T-helper 17 cell (primary cell): ENCODE measurements around the gene SPINK6. TPM values are rescaled to one million over a fixed set of nuclear protein-coding genes. Genes with fewer than 3 reads are reported as not detected.

Source experiments
- ATAC-seq: fragments of 150-1000 bp; cut with Tn5 transposase; 2 replicates; pipeline ENCODE4 v1.10.0; 2021; ENCODE audit warnings: mild to moderate bottlenecking, moderate library complexity
- DNase-seq, 3 donors: peaks; one replicate each; pipeline versions ENCODE4 v3.0.0 to v3.0.0-alpha.2; 2020 to 2021
- H3K9me3 ChIP-seq: one replicate; pipeline ENCODE4 v1.7.0; 2013; ENCODE audit warnings: low read length, mild to moderate bottlenecking; ENCODE audit not compliant: control insufficient read depth, poor library complexity, severe bottlenecking
- H3K27ac Mint-ChIP-seq: one replicate; pipeline ENCODE4 v1.8.0; 2022; ENCODE audit warnings: mild to moderate bottlenecking, moderate library complexity, mixed read lengths
- H3K27me3 Mint-ChIP-seq: one replicate; pipeline ENCODE4 v1.8.0; 2022; ENCODE audit warnings: mixed read lengths
- H3K36me3 Mint-ChIP-seq: one replicate; pipeline ENCODE4 v1.8.0; 2022; ENCODE audit warnings: low read depth, mixed read lengths
- H3K4me1 Mint-ChIP-seq: one replicate; pipeline ENCODE4 v1.8.0; 2022; ENCODE audit warnings: mild to moderate bottlenecking, mixed read lengths
- H3K4me3 Mint-ChIP-seq: one replicate; pipeline ENCODE4 v1.8.0; 2022; ENCODE audit warnings: mild to moderate bottlenecking, moderate library complexity, mixed read lengths
- total RNA-seq, 4 donors: library from RNA in 2 of 4; stranded (reverse) in 2 of 4; gene quantifications; one replicate each; pipeline ENCODE4 v1.2.3 and lab custom pipeline; 2022 to 2026

The SPINK6 gene
- total RNA-seq = not detected
- total RNA-seq (lab: John Stamatoyannopoulos, UW) = 0 reads per million in 2 donors

GRCh38 chr5:148202531-148203203 is at the start of gene SPINK6:
TSS of gene SPINK6 (plus strand) at chr5:148203042. CDS start at chr5:148203097, 55 bp downstream.
- H3K9me3 ChIP-seq = no peaks in the 10 kb centered on the region
- Mint-ChIP-seq H3K27ac (no peak within 1 kb of the TSS), H3K4me1 (peaks cover 3% of the 10 kb centered on the region), H3K27me3 (peaks cover 29% of the 10 kb centered on the region), H3K4me3 (no peak within 1 kb of the TSS), H3K36me3 (no peaks in the 10 kb centered on the region)
- no peak for DNase-seq
- ATAC-seq = no peak

- H3K4me1 Mint-ChIP-seq = no peaks in the 10 kb centered on the region
- H3K27ac Mint-ChIP-seq = no peak overlapping the region
- no peak for ATAC-seq
- DNase-seq = no peak
- no peaks in the 10 kb centered on the region for H3K36me3 Mint-ChIP-seq
- H3K4me3 Mint-ChIP-seq = no peak overlapping the region
- H3K9me3 ChIP-seq = no peaks in the 10 kb centered on the region
- peaks cover 7% of the 10 kb centered on the region for H3K27me3 Mint-ChIP-seq
Observed at GRCh38 chr5:148156609-148157008, 46.2 kb upstream of the SPINK6 start.

GRCh38 chr5:148162038-148162437 is 40.8 kb upstream of the SPINK6 start:
- Mint-ChIP-seq H3K4me1 (peaks cover 4% of the 10 kb centered on the region), H3K4me3 (no peak overlapping the region), H3K27me3 (peaks cover 4% of the 10 kb centered on the region), H3K36me3 (no peaks in the 10 kb centered on the region), H3K27ac (no peak overlapping the region)
- H3K9me3 ChIP-seq = no peaks in the 10 kb centered on the region
- ATAC-seq (no peak), DNase-seq (no peak)

GRCh38 chr5:148163345-148163744 is 39.5 kb upstream of the SPINK6 start:
- Mint-ChIP-seq H3K4me1 (peaks cover 4% of the 10 kb centered on the region), H3K36me3 (no peaks in the 10 kb centered on the region), H3K4me3 (no peak overlapping the region), H3K27me3 (peaks cover 8% of the 10 kb centered on the region), H3K27ac (no peak overlapping the region)
- no peak for DNase-seq
- no peaks in the 10 kb centered on the region for H3K9me3 ChIP-seq
- no peak for ATAC-seq

GRCh38 chr5:148166550-148167283 is 36.1 kb upstream of the SPINK6 start:
- Mint-ChIP-seq H3K4me1 (peaks cover 4% of the 10 kb centered on the region), H3K36me3 (no peaks in the 10 kb centered on the region), H3K4me3 (no peak overlapping the region), H3K27me3 (peaks cover 16% of the 10 kb centered on the region), H3K27ac (no peak overlapping the region)
- ATAC-seq = no peak
- DNase-seq = no peak
- H3K9me3 ChIP-seq = no peaks in the 10 kb centered on the region

GRCh38 chr5:148168246-148168645 is 34.6 kb upstream of the SPINK6 start, which contains the start of gene SPINK14:
TSS of gene SPINK14 (plus strand) at chr5:148168546. CDS start at chr5:148169733, 1,187 bp downstream.
- no peaks in the 10 kb centered on the region for H3K9me3 ChIP-seq
- ATAC-seq (no peak), DNase-seq (no peak)
- Mint-ChIP-seq H3K36me3 (no peaks in the 10 kb centered on the region), H3K27ac (no peak within 1 kb of the TSS), H3K4me1 (peaks cover 2% of the 10 kb centered on the region), H3K27me3 (peaks cover 23% of the 10 kb centered on the region), H3K4me3 (no peak within 1 kb of the TSS)

- DNase-seq = no peak
- H3K36me3 Mint-ChIP-seq = no peaks in the 10 kb centered on the region
- no peak overlapping the region for H3K27ac Mint-ChIP-seq
- H3K27me3 Mint-ChIP-seq = peaks cover 36% of the 10 kb centered on the region
- H3K4me3 Mint-ChIP-seq = no peak overlapping the region
- no peak for ATAC-seq
- no peaks in the 10 kb centered on the region for H3K9me3 ChIP-seq
- peaks cover 1% of the 10 kb centered on the region for H3K4me1 Mint-ChIP-seq
Observed at GRCh38 chr5:148172377-148172776, 30.5 kb upstream of the SPINK6 start.

- H3K4me3 Mint-ChIP-seq = no peak overlapping the region
- ATAC-seq (no peak), DNase-seq (no peak)
- no peaks in the 10 kb centered on the region for H3K9me3 ChIP-seq
- H3K27me3 Mint-ChIP-seq = peaks cover 35% of the 10 kb centered on the region
- H3K36me3 Mint-ChIP-seq = no peaks in the 10 kb centered on the region
- no peak overlapping the region for H3K27ac Mint-ChIP-seq
- H3K4me1 Mint-ChIP-seq = peaks cover 2% of the 10 kb centered on the region
Observed at GRCh38 chr5:148176480-148176879, 26.4 kb upstream of the SPINK6 start.

GRCh38 chr5:148177207-148177606 is 25.6 kb upstream of the SPINK6 start:
- Mint-ChIP-seq H3K4me1 (peaks cover 2% of the 10 kb centered on the region), H3K27ac (no peak overlapping the region), H3K27me3 (peaks cover 36% of the 10 kb centered on the region), H3K36me3 (no peaks in the 10 kb centered on the region), H3K4me3 (no peak overlapping the region)
- DNase-seq (no peak), ATAC-seq (no peak)
- H3K9me3 ChIP-seq = no peaks in the 10 kb centered on the region

- no peak overlapping the region for H3K27ac Mint-ChIP-seq
- H3K4me3 Mint-ChIP-seq = no peak overlapping the region
- ATAC-seq = peak; percentile 55
Observed at GRCh38 chr5:148179234-148179824, 23.5 kb upstream of the SPINK6 start.

GRCh38 chr5:148186248-148187003 is 16.4 kb upstream of the SPINK6 start:
- Mint-ChIP-seq H3K4me1 (no peaks in the 10 kb centered on the region), H3K27ac (no peak overlapping the region), H3K36me3 (no peaks in the 10 kb centered on the region), H3K4me3 (no peak overlapping the region), H3K27me3 (peaks cover 14% of the 10 kb centered on the region)
- no peak for DNase-seq
- no peaks in the 10 kb centered on the region for H3K9me3 ChIP-seq
- peak; percentile 23 for ATAC-seq

More at GRCh38 chr5:148179234-148179824, 23.5 kb upstream of the SPINK6 start:
- no peaks in the 10 kb centered on the region for H3K9me3 ChIP-seq
- H3K4me1 Mint-ChIP-seq = peaks cover 2% of the 10 kb centered on the region
- no peaks in the 10 kb centered on the region for H3K36me3 Mint-ChIP-seq
- H3K27me3 Mint-ChIP-seq = peaks cover 34% of the 10 kb centered on the region
- no peak for DNase-seq

GRCh38 chr5:148191010-148191409 is 11.8 kb upstream of the SPINK6 start:
- DNase-seq (no peak), ATAC-seq (no peak)
- no peak overlapping the region for H3K4me3 Mint-ChIP-seq
- no peaks in the 10 kb centered on the region for H3K36me3 Mint-ChIP-seq
- no peaks in the 10 kb centered on the region for H3K4me1 Mint-ChIP-seq
- peaks cover 9% of the 10 kb centered on the region for H3K27me3 Mint-ChIP-seq
- no peak overlapping the region for H3K27ac Mint-ChIP-seq
- no peaks in the 10 kb centered on the region for H3K9me3 ChIP-seq

GRCh38 chr5:148193202-148193601 is 9.6 kb upstream of the SPINK6 start:
- Mint-ChIP-seq H3K27me3 (peaks cover 10% of the 10 kb centered on the region), H3K27ac (no peak overlapping the region), H3K4me1 (no peaks in the 10 kb centered on the region), H3K4me3 (no peak overlapping the region), H3K36me3 (no peaks in the 10 kb centered on the region)
- DNase-seq (no peak), ATAC-seq (no peak)
- H3K9me3 ChIP-seq = no peaks in the 10 kb centered on the region
